NOMO-1 treated with dmso at 0.1 percent for 144 hours (cell line): ENCODE results near the gene RAC3.

Experiments
- DNase-seq: peaks from one replicate; lab custom pipeline; 2025; ENCODE audit not compliant: unreplicated experiment; lab: John Stamatoyannopoulos, UW

Gene RAC3

DNA sequence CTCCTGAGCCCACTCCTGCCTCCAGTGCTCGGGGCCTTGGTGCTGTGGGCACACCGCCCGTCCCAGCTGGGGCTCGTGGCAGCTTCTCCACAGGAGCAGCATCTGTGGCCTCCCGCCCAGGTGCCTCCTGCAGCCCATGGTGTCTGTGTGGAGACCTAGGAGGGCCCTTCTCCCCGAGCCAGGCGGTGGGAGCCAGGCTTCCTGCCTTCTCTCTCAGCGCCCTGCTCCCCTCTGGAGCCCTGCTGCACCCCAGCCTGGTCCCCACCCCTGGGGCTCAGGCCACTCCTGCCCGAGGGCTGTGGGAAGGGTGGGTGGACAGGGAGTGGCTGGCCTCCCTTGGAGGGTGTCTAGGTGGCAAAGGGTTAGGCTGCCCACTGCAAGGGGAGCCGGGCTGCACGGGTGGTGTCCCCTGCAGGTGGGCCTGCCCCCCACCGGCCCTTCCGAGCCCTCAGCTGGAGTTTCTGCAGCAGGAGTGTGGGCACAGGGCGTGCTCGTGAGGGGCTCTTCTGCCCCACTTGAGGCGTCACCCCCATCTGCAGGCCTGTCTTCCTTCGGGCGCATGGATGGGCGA, 19.8 kb upstream of the RAC3 start:
- DNase-seq: no peak

DNA sequence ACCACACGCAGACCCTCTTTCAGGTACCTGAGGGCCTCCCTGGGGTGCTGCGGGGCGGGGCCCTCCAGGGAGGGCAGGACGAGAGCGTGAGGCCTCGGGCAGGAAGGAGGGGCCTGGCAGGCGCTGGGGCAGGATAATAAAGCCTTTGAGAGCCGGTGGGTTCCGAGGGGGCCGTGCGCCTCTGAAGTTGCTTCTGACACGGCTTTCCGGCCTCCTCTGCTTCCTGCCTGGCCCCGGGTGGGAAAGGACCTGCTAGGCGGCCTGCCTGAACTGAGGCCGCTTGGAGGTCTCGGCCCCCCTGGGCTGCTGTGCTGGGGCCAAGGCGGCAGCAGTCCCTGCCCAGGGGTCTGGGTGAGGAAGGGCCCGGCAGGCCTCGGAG, 19.2 kb upstream of the RAC3 start:
- DNase-seq: no peak

DNA sequence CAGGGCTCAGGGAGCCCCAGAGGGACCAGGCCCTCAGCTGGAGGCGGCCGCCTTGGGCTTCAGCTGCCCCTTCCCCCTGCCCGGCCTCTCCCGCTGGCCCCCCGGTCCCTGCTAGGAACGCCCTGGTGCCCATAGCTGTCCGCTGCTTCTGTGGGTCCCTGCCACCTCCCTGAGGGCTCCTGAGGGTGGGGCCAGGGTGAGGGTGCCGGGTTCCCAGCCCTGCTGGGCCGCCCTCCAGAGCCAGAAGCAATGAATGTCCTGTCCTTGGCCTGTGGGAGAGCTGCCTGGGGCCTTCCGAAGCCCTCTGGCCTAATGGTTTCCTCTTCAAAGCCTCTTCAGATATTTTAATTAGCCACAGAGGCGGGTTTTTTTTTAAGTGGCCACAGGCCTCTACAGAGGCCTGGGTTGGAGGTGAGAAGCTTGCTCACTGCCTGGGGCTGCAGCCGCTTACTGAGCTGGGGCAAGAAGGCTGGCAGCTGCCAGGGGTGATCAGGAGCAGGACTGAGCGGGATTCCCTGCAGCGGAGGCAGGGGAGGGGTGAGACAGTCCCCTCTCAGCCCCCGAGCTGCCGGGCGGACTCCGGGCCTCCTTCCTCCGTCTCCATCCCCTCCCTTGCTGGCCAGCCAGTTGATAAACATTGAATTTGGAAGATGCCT, 18.7 kb upstream of the RAC3 start:
- DNase-seq: no peak

DNA sequence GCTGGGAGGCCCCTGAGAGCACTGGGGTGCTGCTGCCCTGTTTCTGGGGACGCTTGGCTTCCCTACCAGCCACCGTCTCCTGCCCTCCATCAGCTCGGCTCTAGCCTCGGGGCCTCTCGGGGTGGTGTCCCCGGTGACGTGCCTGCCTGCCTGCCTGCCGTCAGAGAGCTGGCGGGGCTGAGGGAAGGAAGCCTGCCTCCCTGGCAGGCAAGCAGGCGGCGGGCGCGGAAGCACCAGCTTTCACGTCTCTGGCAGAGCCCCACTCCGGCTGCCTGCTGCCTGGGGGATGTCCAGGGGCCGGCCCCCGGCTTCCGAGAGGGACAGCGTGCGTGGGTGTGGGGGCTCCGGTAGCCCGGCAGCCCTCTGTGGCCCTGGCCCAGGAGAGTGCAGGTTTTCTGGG, 18.1 kb upstream of the RAC3 start:
- no peak for DNase-seq

DNA sequence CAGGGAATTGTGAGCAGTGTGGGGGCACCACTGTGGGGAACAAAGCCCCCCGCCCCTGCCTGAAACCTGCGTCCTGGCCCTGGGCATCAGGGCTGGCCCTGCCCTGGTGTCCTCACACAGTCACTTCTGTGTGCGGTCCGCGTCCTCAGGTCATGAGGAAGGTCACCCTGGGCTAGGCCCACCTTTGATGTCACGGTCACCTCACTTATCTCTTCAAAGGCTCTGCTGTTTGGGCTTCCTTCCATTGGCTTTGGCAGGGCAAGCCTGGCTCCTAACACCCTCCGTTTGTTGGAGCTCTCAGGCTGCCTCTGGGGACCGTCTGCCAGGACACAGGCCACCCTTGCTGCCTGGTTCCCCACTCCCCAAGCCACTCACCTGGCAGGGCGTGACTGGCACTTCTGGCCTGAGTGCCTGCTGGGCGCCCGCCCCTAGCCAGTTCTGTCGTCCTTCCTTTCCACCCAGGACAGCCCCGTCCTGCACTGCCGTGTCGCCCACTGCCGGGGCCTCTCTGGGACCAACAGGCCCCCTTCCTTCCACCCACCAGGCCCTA, 17.6 kb upstream of the RAC3 start:
- DNase-seq: no peak

DNA sequence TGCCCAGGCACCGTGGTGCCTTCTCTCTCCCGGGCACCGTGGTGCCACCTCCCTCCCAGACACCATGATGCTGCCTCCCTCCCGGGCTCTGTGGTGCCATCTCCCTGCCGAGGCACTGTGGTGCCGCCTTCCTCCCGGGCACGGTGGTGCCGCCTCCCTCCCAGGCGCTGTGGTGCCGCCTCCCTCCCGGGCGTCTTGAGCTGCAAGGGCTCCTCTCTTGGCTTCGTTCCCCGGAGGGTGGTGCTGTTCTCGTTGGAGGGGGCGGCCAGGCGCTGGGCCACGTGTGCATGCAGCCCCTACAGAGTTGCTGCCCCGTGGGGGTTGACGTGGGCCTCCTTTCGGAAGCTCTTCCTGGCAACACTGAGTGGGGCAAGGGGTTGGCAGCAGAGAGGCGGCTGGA, 17.0 kb upstream of the RAC3 start:
- DNase-seq: no peak

DNA sequence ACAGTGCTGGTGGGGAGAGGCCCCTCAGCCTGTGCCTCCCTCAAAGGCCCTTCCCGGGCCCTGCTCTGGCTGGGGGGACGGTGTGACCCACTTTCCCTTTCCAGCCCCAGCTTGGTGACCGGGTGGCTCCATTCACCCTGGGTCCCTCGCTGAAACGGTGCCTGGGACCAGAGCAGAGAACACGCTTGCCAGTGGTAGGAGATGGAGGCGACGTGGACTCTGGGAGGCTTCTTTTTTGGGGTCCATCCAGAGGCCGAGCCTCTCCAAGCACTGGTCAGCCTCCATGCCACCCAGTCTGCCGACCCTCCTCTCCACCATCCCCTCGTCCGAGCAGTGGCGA, 16.5 kb upstream of the RAC3 start:
- DNase-seq: no peak

DNA sequence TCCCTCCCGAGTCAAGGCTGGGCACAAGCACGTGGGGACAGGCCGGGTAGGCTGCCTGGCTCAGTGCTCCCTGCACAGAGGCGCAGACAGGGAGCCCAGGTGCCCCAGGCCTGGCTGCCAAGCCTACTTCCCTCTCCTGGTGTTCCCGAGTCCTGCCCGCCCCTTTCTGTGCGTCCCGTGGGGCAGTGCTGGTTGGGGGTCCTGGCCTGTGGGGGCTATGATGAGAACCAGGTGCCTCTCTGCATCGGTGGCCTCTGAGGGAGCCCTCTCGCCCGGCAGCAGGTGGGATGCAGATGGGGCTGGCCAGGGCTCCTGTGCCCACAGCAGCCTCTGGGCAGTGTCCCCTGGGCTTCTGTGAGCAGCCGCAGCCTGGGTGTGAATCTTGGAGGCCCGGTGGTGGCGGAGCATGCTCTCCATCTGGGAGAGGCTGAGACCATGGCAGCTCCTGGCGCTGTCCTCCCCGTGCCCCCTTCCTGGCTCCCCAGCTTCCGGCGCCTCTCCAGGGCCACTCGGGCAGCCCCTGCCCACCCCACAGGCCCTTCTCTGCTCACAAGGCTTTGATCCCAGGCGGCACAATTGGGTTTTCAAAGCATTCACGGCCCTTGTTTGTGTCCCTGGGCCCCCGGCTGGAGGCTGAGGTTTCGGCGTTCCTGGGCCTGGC, 16.0 kb upstream of the RAC3 start:
- DNase-seq: no peak

DNA sequence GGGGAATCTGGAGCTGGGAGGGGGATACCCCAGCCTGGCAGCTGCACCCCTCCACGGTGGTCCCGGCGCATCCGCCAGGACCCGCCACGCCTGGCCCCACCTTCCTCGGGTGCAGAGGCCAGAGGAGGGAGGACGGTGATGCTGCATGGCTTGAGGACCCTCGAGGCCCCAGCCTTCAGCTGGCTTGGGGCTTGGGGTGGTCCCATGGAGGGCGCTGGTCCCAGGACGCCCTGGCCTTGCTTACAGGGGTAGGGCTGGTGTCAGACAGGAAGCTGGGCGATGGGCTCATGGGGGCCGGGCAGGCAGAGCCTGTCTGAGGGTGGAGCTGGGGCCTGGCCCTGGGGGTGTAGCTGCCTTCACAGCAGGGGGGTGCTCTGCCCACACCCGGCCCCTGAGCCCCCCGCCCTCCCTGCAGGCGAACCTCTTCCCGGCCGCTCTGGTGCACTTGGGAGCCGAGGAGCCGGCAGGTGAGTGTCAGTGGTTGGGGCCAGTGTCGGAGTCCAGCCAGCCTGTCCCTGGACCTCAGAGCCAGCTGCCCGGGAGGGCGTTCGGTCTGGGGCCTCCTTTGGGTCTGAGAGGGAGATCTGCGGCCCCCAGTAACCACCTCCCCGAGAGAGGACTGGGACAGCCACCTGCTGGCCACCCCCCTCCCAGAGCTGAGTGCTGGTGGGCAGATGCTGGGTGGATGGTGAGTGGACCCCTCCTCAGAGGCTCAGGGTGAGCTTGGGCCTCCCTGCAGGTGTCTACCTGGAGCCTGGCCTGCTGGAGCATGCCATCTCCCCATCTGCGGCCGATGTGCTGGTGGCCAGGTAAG, 15.2 kb upstream of the RAC3 start:
- DNase-seq: no peak

DNA sequence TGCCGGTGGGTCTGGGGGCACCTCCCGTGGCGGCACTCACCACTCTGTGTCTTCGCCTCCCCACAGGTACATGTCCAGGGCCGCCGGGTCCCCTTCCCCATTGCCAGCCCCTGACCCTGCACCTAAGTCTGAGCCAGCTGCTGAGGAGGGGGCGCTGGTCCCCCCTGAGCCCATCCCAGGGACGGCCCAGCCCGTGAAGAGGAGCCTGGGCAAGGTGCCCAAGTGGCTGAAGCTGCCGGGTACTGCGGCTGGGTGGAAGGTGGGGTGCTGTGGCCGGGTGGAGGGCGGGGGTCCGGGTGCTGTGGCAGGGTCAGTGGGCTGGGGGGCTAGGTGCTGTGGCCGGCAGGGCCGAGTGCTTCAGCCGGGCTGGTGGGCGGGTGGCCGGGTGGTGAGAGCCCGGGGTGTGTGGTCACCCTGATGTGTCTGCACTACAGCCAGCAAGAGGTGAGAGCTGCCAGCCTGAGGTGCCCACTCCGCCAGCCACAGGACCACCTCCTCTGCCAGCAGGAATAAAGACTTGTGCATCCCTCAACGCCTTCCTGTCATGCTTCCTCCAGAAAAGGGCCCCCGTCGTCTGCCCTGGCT, 14.5 kb upstream of the RAC3 start:
- DNase-seq: no peak

DNA sequence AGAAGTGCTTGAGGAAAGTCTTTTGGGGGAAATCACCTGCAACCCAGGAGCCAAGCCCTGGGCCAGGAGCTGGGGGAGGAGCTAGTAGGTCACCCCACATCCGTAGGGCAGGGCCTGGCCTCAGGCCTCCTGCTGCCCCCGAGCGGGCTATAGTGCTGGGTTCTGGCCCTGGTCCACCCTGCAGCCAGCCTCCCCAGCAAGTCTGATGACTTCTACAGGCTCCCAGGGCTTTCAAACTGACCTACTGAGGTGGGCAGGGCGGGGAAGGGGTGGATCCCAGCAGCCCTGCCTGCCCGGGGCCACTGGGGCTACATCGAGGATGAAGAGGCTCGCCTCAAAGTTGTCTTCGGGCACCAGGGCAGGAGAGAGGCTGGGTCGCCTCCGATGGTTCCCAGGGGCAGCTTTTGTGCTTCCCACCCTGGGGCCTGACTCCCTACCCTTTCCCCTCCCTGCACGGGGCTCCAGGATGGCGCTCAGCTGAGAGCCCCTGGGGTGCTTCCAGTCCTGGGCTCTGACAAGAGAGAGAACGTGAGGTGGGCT, 13.8 kb upstream of the RAC3 start:
- DNase-seq: no peak

DNA sequence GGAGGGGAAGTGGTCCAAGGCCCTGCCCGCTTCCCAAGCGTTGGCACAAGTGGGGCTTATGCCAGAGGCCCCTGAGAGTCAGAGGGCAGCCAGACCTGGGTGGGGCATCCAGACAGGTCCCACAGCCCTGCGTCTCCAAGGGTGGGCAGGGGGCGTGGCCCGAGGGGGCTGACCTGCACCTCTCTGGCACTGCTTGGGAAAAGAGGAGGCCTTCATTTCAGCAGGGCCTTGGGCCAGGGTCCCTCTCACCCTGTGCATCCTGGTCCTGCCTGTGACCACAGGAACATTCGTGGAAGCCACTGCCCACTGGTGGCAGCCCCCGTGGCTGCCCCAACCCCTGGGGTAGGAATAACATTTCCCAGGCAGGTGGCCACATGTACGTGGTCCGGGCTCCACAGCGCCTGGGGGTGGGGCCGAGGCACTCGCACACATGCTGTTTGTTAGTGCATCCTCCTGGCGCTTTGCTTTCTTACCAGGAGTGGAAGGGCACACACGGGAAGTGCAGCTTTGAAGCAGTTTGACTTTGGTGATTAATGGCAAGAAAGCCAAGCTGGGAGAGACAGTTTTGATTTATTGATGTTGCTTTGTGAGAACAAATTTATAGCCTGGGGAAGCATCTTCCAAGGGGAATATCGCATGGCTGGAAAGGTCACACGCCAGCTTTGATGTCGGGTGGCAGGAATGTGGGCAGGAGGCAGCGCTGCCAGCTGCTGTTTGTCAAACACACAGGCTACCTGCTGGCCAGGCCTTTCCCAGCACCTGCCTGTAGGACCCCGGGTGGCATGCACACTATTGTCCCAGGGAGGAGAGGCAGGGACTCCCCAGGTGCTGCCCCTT, 13.1 kb upstream of the RAC3 start:
- DNase-seq: no peak

DNA sequence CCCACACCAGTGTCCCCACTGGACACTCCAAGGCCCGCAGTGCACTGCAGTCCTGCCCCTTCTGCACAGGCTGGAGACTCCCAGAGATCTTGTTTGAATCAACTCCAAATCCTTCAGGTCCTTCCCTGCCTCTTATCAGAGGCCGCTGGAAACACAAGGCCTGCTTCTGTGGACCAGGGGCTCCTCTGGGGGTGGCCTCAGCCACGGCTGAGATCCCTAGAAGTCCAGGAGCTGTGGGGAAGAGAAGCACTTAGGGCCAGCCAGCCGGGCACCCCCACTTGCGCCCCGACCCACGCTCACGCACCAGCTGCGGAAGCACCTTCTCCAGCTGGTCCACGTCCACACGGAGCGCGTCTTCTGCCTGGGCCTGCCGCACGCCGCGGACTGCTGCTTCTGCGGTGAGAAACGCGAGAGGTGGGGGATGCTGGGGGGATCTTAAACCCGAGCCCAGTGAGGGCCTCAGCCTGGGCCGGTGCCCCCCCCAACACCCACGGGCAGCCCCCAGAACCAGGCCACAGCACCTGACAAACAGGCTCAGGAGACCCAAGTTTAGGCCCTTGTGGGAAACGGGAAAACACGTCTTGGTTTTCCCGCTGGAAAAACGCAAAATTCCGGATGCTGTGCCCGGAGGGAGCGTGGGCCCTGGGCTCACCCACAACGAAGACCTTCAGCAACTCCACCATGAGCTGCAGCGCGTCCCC, 12.3 kb upstream of the RAC3 start:
- DNase-seq: no peak

DNA sequence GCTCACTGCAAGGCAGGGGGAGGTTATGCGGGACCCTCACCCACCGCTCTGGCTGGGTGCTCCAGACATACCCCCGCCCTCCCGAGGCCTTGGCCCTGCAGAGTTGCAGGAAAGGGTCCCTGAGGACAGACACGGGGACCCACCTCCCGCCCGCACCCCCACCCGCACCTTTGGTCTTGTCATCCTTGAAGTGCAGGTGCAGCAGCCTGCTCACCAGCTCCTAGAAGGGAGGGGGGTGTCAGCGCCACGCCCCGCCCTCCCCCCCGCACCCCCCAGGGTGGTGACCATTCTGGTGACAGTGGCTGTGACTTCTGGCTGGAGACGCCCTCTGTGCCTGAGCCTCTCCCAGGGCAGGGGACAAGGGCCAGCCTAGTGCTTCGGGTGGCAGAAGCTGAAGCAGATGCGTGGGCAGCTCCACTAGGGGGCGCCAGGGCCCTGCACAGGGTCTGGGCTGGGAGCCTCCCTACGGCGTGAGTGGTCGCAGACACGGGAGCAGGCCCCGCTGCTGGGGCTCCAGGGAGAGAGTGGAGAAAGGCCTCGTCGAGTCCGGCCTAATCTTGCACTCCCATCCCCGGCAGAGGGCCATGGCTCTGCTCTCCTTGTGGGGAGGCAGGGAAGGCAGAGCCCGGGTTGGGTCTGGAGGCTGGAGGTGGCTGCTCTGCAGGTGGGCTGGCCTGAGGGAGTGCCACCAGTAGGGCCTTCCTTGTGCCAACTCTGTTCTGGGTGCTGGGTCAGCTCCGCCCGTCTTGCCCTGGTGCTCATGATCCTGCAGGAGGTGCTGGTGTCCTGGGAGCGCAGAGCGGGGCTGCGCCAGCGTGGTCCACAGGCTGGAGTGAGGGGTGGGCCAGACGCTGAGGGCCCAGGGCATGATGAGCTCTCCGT, 11.5 kb upstream of the RAC3 start:
- DNase-seq: no peak

DNA sequence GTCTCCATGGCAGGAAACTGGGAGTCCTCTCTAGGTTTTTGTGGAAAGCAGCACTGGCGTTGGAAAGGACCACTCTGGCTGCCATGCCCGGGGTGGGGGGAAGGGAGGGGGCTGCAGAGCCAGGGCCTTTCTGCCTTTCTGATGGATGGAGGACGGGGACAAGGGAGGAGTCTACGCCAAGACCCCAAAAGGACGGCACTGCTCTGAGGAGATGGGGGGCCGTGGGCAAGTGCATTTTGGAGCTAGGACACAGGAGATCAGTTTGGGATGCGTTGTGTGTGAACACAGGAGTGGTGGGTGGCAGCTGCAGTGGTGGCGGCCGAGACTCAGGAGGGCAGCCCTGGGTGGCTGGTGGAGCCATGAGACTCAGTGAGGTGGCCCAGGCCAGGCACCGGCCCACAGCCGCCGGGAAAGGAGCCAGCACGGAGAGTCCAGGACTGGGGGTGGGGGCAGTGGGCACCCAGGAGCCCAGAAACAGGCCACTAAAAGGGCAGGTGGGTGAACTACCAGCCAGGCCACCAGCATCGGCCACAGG, 10.8 kb upstream of the RAC3 start:
- DNase-seq: no peak

DNA sequence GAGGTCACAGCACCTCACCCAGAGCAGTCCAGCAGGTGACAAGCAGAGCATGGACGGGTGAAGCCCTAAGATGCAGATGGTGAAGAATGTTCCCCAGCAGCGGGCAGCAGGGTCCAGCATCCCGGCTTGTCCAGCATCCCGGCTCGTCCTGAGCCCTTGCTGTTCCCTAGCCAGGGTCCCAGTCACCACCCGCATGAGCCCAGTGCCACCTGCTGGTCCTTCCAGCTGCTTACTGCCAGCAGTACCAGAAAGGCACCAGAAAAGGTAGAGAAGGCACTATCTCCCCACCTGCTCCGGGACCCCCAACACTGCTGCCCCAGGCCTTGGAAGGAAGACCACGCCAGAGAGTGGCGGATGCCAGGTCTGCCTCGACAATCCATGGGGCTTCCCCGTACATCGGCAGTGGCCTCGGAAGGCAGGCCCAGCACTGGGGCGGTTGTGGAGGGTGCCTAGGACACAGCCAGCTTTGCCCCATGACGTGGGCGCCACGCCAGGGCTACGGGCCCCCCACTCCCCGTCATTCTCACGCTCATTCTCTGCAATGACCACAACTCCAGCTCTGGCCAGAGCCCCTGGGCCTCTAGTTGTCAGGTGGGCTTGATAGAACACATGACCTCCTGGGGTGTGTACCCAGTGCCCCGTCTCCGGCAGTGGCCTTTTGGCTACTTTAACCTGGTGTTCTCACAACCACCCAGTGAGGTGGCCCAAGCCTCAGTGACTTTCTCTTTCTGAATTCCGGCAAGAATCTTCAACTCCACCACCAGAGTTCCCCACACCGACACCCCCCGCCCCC, 10.2 kb upstream of the RAC3 start:
- no peak for DNase-seq

DNA sequence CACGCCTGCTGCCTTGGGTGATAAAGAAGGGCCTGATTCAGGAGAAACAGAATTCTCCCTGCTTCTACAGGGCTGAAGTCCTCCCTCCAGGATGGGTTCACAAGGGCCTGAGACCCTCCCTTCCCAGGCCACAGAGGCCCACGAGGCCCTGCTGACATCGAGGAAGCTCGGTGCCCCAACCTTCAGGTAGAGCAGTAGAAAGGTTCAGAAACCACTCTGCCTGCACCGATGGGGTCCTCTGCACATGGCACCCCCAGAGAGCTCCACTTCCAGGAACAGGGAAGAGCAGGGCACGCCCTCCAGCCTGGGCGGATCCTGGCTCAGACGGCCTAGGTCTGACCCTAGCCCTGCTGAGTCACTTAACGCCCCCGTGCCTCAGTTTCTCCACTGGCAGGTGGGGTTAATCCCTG, 9.6 kb upstream of the RAC3 start:
- DNase-seq: no peak
